ENCODE results near the gene BSX. TPM values are rescaled to one million over a fixed set of nuclear protein-coding genes. Genes with fewer than 3 reads are reported as not detected.
A peak's percentile ranks its signal among the peaks of the same experiment; 100 is the strongest.

BSX gene
- total and polyA plus RNA-seq, 2 experiments from 2014 or later = not detected

DNA sequence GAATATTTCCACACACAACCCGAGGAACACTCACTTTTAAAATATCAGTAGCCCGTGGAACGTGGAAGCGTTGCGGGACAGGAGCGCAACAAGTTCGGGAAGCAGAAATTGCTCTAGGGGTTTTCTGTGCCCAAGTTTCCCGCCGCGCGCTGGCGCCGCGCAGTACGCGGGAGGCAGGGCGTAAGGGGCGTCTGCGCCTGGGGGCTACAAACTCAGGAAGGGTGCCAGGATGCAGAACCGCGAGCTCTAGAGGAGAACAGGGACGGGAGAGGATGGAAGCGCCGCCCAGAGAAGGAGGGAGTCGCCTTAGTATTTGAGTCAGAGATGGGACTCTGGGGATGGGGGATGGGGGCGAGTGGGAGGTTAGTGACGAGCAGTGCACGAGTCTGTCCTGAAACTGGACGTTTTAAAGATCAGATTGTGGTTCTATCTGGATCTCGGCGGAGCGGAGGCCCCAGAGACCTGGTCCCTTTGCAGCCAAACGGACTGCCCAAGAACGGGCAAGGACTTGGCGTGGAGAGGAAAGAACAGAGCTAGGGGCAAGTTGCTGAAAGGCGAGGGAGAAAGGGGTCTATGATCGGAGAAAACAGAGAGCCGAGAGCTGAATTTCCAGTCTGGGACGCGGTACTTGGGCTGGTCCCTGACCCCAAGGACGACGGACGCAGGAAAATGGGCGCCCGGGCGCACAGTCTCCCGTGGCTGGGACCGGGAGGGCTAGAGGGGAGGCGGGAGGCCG, 4.7 kb downstream of the BSX start:
- DNase-seq (ENCODE audit: low read depth in 1 of 2, low spot score in 1 of 2) = no peak
- no peaks in the 10 kb centered on the region for H3K36me3 ChIP-seq
- no peaks in the 10 kb centered on the region for H3K9me3 ChIP-seq (ENCODE audit: low read depth)
- TF ChIP-seq, protein P1, sequence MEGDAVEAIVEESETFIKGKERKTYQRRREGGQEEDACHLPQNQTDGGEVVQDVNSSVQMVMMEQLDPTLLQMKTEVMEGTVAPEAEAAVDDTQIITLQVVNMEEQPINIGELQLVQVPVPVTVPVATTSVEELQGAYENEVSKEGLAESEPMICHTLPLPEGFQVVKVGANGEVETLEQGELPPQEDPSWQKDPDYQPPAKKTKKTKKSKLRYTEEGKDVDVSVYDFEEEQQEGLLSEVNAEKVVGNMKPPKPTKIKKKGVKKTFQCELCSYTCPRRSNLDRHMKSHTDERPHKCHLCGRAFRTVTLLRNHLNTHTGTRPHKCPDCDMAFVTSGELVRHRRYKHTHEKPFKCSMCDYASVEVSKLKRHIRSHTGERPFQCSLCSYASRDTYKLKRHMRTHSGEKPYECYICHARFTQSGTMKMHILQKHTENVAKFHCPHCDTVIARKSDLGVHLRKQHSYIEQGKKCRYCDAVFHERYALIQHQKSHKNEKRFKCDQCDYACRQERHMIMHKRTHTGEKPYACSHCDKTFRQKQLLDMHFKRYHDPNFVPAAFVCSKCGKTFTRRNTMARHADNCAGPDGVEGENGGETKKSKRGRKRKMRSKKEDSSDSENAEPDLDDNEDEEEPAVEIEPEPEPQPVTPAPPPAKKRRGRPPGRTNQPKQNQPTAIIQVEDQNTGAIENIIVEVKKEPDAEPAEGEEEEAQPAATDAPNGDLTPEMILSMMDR (IDR thresholded peaks at IDR 0.05; ENCODE audit: low read depth, low read length) = no peak
- H3K4me1 ChIP-seq (ENCODE audit: low read depth) = peaks cover 11% of the 10 kb centered on the region
- peaks cover 99% of the 10 kb centered on the region for H3K27me3 ChIP-seq
- H3K4me3 ChIP-seq = peak overlapping the region; percentile 16
- H3K27ac ChIP-seq = no peak overlapping the region

DNA sequence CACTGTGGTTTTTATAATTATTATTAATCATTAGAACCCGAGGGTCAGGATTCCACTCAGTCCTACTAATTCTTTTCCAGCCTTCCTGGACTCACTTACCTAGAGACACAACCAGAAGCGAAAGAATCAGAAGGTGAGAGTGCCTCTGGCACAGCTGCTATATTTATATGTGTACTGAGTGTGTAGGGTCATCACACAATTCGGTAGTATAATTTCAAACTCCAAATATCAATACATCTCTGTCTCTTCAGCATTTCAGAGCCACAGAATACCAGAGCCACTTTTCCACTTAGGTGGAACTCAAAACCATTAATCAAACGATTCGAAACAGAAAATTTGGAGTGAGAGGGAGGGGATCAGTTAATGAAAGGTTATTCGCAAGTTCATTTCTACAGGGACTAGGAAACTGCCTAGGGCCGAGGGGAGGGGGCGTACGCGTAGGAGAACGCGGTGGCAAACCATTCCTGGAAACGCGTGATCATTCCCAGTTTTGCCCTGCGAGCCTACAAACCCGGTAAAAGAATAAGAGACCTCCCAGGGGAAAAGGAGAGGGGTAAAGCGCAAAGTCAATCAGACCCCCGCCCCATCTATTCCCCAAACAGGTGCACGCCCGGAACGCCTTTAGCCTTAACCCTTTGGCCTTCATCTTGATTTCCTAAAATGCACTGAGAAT, 5.4 kb downstream of the BSX start:
- DNase-seq (ENCODE audit: low read depth in 1 of 2, low spot score in 1 of 2) = no peak
- no peaks in the 10 kb centered on the region for H3K9me3 ChIP-seq (ENCODE audit: low read depth)
- H3K27ac ChIP-seq = no peak overlapping the region
- H3K27me3 ChIP-seq = peaks cover 99% of the 10 kb centered on the region
- no peaks in the 10 kb centered on the region for H3K36me3 ChIP-seq
- peaks cover 11% of the 10 kb centered on the region for H3K4me1 ChIP-seq (ENCODE audit: low read depth)
- H3K4me3 ChIP-seq = no peak overlapping the region
- TF ChIP-seq, protein P1 (IDR thresholded peaks at IDR 0.05; ENCODE audit: low read depth, low read length) = no peak

DNA sequence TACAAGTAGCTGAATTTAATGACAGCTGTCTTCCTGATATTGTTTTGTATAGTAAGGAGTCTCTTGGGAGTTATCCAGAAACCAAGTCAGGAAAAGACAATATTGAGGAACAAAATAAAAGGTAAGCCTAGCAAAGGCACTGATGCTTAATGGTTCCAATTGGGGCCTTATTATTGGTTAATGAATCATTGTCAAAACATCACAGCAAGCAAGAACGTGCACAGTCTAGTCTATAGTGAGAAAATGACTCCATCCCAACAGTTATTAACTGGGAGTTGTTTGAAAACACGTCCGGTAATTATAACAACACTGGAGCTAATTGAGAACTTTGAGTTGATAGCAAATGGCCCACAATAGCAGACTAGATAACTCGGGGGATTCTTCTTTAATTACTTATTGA, 17.7 kb downstream of the BSX start:
- peaks cover 55% of the 10 kb centered on the region for H3K27me3 ChIP-seq
- H3K36me3 ChIP-seq = no peaks in the 10 kb centered on the region
- DNase-seq (ENCODE audit: low read depth in 1 of 2, low spot score in 1 of 2) = no peak
- no peak overlapping the region for H3K27ac ChIP-seq
- H3K9me3 ChIP-seq (ENCODE audit: low read depth) = no peaks in the 10 kb centered on the region
- TF ChIP-seq, protein P1 (IDR thresholded peaks at IDR 0.05; ENCODE audit: low read depth, low read length) = no peak
- H3K4me3 ChIP-seq = no peak overlapping the region
- no peaks in the 10 kb centered on the region for H3K4me1 ChIP-seq (ENCODE audit: low read depth)

DNA sequence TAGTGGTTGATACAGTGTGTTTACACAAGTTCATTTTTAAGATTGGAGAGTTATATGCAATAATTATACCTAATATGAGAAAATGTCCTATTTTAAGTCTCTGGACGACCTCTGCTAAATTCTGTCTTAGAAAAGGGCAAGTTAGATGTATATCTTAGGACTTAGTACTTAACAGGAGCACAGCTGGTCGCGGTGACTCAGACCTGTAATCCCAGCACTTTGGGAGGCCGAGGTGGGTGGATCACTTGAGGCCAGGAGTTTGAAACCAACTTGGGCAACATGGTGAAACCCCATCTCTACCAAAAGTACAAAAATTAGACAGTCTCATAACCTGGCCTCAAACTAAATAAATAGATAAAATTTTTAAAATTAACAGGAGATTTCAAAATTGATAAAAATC, 27.2 kb downstream of the BSX start:
- TF ChIP-seq, protein P1 (IDR thresholded peaks at IDR 0.05; ENCODE audit: low read depth, low read length) = no peak
- H3K4me3 ChIP-seq = no peak overlapping the region
- DNase-seq (ENCODE audit: low read depth in 1 of 2, low spot score in 1 of 2) = no peak
- peaks cover 3% of the 10 kb centered on the region for H3K27me3 ChIP-seq
- H3K36me3 ChIP-seq = no peaks in the 10 kb centered on the region
- peaks cover 12% of the 10 kb centered on the region for H3K4me1 ChIP-seq (ENCODE audit: low read depth)
- no peaks in the 10 kb centered on the region for H3K9me3 ChIP-seq (ENCODE audit: low read depth)
- no peak overlapping the region for H3K27ac ChIP-seq

DNA sequence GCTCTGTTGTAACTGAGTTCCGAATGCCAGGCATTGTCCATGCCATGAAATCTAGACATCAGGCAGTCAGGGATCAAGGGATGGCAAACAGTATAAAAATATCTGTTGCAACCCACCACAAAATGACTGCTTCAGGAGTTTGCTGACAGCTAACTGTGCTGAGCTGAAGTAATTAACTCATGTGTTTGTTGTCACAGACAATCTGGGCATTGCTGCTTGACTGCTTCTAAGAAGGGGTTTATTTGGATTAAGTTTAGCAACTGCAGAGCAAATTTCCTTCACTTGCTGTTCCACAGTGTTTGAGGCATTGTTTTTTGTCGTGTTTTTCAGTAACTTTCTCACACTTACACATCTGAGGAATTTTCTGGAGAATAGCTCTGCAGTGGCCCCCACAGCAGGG, 30.4 kb downstream of the BSX start:
- TF ChIP-seq, protein P1 (IDR thresholded peaks at IDR 0.05; ENCODE audit: low read depth, low read length) = no peak
- no peaks in the 10 kb centered on the region for H3K27me3 ChIP-seq
- no peaks in the 10 kb centered on the region for H3K9me3 ChIP-seq (ENCODE audit: low read depth)
- no peaks in the 10 kb centered on the region for H3K36me3 ChIP-seq
- H3K27ac ChIP-seq = no peak overlapping the region
- peaks cover 3% of the 10 kb centered on the region for H3K4me1 ChIP-seq (ENCODE audit: low read depth)
- no peak for DNase-seq (ENCODE audit: low read depth in 1 of 2, low spot score in 1 of 2)
- no peak overlapping the region for H3K4me3 ChIP-seq
